ENCODE data around the gene APLN.

APLN gene

GRCh38 chrX:129600981-129601424 lies 53.8 kb downstream of the APLN start:
- CTCF ChIA-PET = interaction anchor here (0.6 to 2.4 kb wide), 4 partner anchors 9 to 427 kb away, joined by 3 to 8 read pairs (median 6); no protein-coding TSS in a partner anchor
- WGBS (ENCODE audit: insufficient coverage) = 70% methylated on average over 8 of the region's 11 CpGs

GRCh38 chrX:129599996-129600395 lies 54.8 kb downstream of the APLN start:
- CTCF ChIA-PET = no interaction called here
- no peak overlapping the region for H3K4me3 ChIP-seq (ENCODE audit: control insufficient read depth in 1 of 7, extremely low read depth in 1 of 7, insufficient read depth in 4 of 7, low read depth in 2 of 7, low read length in 6 of 7)
- H3K4me1 ChIP-seq (ENCODE audit: control extremely low read depth in 1 of 4, control insufficient read depth in 4 of 4, insufficient read depth in 4 of 4, low read length in 3 of 4) = peaks cover 0 to 14% (median 11%) of the 10 kb centered on the region in 4 experiments
- peaks cover 0 to 10% (median under 1%) of the 10 kb centered on the region in 4 experiments for H3K36me3 ChIP-seq (ENCODE audit: control insufficient read depth in 4 of 4, insufficient read depth in 4 of 4, low read length in 3 of 4)
- 66% methylated on average over 3 of the region's 5 CpGs for WGBS (ENCODE audit: insufficient coverage)
- no peak overlapping the region for H3K27ac ChIP-seq (ENCODE audit: insufficient read depth in 1 of 2, low read depth in 1 of 2, low read length in 2 of 2, poor library complexity in 1 of 2, severe bottlenecking in 2 of 2)
- POLR2A ChIA-PET = no interaction called here
- no peaks in the 10 kb centered on the region for H3K27me3 ChIP-seq (replicated peaks in 2 of 5; ENCODE audit: control insufficient read depth in 4 of 5, insufficient read depth in 5 of 5, low read length in 4 of 5)
- H3K9me3 ChIP-seq (ENCODE audit: control extremely low read depth in 1 of 5, control insufficient read depth in 4 of 5, insufficient read depth in 2 of 5, low read depth in 1 of 5, low read length in 4 of 5) = no peaks in the 10 kb centered on the region
- no peak for DNase-seq

More at GRCh38 chrX:129600981-129601424, 53.8 kb downstream of the APLN start:
- Histone ChIP-seq H3K27ac (ENCODE audit: insufficient read depth in 1 of 2, low read depth in 1 of 2, low read length in 2 of 2, poor library complexity in 1 of 2, severe bottlenecking in 2 of 2) (no peak overlapping the region), H3K27me3 (replicated peaks in 2 of 5; ENCODE audit: control insufficient read depth in 4 of 5, insufficient read depth in 5 of 5, low read length in 4 of 5) (no peaks in the 10 kb centered on the region), H3K4me1 (ENCODE audit: control extremely low read depth in 1 of 4, control insufficient read depth in 4 of 4, insufficient read depth in 4 of 4, low read length in 3 of 4) (peaks cover 0 to 14% (median 12%) of the 10 kb centered on the region in 4 experiments), H3K36me3 (ENCODE audit: control insufficient read depth in 4 of 4, insufficient read depth in 4 of 4, low read length in 3 of 4) (peaks cover 0 to 3% (median under 1%) of the 10 kb centered on the region in 4 experiments), H3K4me3 (ENCODE audit: control insufficient read depth in 1 of 7, extremely low read depth in 1 of 7, insufficient read depth in 4 of 7, low read depth in 2 of 7, low read length in 6 of 7) (no peak overlapping the region), H3K9me3 (ENCODE audit: control extremely low read depth in 1 of 5, control insufficient read depth in 4 of 5, insufficient read depth in 2 of 5, low read depth in 1 of 5, low read length in 4 of 5) (no peaks in the 10 kb centered on the region)
- peak in 2 of 3 donors; percentile 50 to 56 for DNase-seq
- POLR2A ChIA-PET = no interaction called here

GRCh38 chrX:129599499-129599898 lies 55.3 kb downstream of the APLN start:
- POLR2A ChIA-PET = no interaction called here
- no peak for DNase-seq
- no peaks in the 10 kb centered on the region for H3K9me3 ChIP-seq (ENCODE audit: control extremely low read depth in 1 of 5, control insufficient read depth in 4 of 5, insufficient read depth in 2 of 5, low read depth in 1 of 5, low read length in 4 of 5)
- no peak overlapping the region for H3K27ac ChIP-seq (ENCODE audit: insufficient read depth in 1 of 2, low read depth in 1 of 2, low read length in 2 of 2, poor library complexity in 1 of 2, severe bottlenecking in 2 of 2)
- H3K27me3 ChIP-seq (replicated peaks in 2 of 5; ENCODE audit: control insufficient read depth in 4 of 5, insufficient read depth in 5 of 5, low read length in 4 of 5) = no peaks in the 10 kb centered on the region
- H3K4me1 ChIP-seq (ENCODE audit: control extremely low read depth in 1 of 4, control insufficient read depth in 4 of 4, insufficient read depth in 4 of 4, low read length in 3 of 4) = peaks cover 0 to 10% (median 6%) of the 10 kb centered on the region in 4 experiments
- peaks cover 0 to 15% (median 2%) of the 10 kb centered on the region in 4 experiments for H3K36me3 ChIP-seq (ENCODE audit: control insufficient read depth in 4 of 4, insufficient read depth in 4 of 4, low read length in 3 of 4)
- 81% methylated on average over 5 of the region's 5 CpGs for WGBS (ENCODE audit: insufficient coverage)
- CTCF ChIA-PET = interaction anchor here (0.7 to 1.3 kb wide), 2 partner anchors 321 to 326 kb away, joined by 3 to 4 read pairs; no protein-coding TSS in a partner anchor
- H3K4me3 ChIP-seq (ENCODE audit: control insufficient read depth in 1 of 7, extremely low read depth in 1 of 7, insufficient read depth in 4 of 7, low read depth in 2 of 7, low read length in 6 of 7) = no peak overlapping the region

- CTCF ChIA-PET = no interaction called here
Measured at GRCh38 chrX:129597905-129598304, 56.9 kb downstream of the APLN start.

GRCh38 chrX:129596077-129596476 lies 58.7 kb downstream of the APLN start:
- Histone ChIP-seq H3K27me3 (replicated peaks in 2 of 5; ENCODE audit: control insufficient read depth in 4 of 5, insufficient read depth in 5 of 5, low read length in 4 of 5) (no peaks in the 10 kb centered on the region), H3K4me1 (ENCODE audit: control extremely low read depth in 1 of 4, control insufficient read depth in 4 of 4, insufficient read depth in 4 of 4, low read length in 3 of 4) (no peaks in the 10 kb centered on the region), H3K9me3 (ENCODE audit: control extremely low read depth in 1 of 5, control insufficient read depth in 4 of 5, insufficient read depth in 2 of 5, low read depth in 1 of 5, low read length in 4 of 5) (no peaks in the 10 kb centered on the region), H3K27ac (ENCODE audit: insufficient read depth in 1 of 2, low read depth in 1 of 2, low read length in 2 of 2, poor library complexity in 1 of 2, severe bottlenecking in 2 of 2) (no peak overlapping the region), H3K36me3 (ENCODE audit: control insufficient read depth in 4 of 4, insufficient read depth in 4 of 4, low read length in 3 of 4) (peaks cover 0 to 26% (median 6%) of the 10 kb centered on the region in 4 experiments), H3K4me3 (ENCODE audit: control insufficient read depth in 1 of 7, extremely low read depth in 1 of 7, insufficient read depth in 4 of 7, low read depth in 2 of 7, low read length in 6 of 7) (no peak overlapping the region)
- POLR2A ChIA-PET = no interaction called here
- no peak for DNase-seq
- WGBS (ENCODE audit: insufficient coverage) = 75% methylated on average over 4 of the region's 5 CpGs
- CTCF ChIA-PET = interaction anchor here (0.7 kb wide), 1 partner anchor 330 kb away, joined by 3 read pairs; no protein-coding TSS in a partner anchor

More at GRCh38 chrX:129597905-129598304, 56.9 kb downstream of the APLN start:
- POLR2A ChIA-PET = no interaction called here
- Histone ChIP-seq H3K27ac (ENCODE audit: insufficient read depth in 1 of 2, low read depth in 1 of 2, low read length in 2 of 2, poor library complexity in 1 of 2, severe bottlenecking in 2 of 2) (no peak overlapping the region), H3K27me3 (replicated peaks in 2 of 5; ENCODE audit: control insufficient read depth in 4 of 5, insufficient read depth in 5 of 5, low read length in 4 of 5) (no peaks in the 10 kb centered on the region), H3K4me1 (ENCODE audit: control extremely low read depth in 1 of 4, control insufficient read depth in 4 of 4, insufficient read depth in 4 of 4, low read length in 3 of 4) (no peaks in the 10 kb centered on the region), H3K36me3 (ENCODE audit: control insufficient read depth in 4 of 4, insufficient read depth in 4 of 4, low read length in 3 of 4) (peaks cover 0 to 22% (median 4%) of the 10 kb centered on the region in 4 experiments), H3K9me3 (ENCODE audit: control extremely low read depth in 1 of 5, control insufficient read depth in 4 of 5, insufficient read depth in 2 of 5, low read depth in 1 of 5, low read length in 4 of 5) (no peaks in the 10 kb centered on the region), H3K4me3 (ENCODE audit: control insufficient read depth in 1 of 7, extremely low read depth in 1 of 7, insufficient read depth in 4 of 7, low read depth in 2 of 7, low read length in 6 of 7) (no peak overlapping the region)
- WGBS (ENCODE audit: insufficient coverage) = 77% methylated on average over 5 of the region's 5 CpGs
- no peak for DNase-seq
